ENCODE measurements around the gene KSR1.

DNA sequence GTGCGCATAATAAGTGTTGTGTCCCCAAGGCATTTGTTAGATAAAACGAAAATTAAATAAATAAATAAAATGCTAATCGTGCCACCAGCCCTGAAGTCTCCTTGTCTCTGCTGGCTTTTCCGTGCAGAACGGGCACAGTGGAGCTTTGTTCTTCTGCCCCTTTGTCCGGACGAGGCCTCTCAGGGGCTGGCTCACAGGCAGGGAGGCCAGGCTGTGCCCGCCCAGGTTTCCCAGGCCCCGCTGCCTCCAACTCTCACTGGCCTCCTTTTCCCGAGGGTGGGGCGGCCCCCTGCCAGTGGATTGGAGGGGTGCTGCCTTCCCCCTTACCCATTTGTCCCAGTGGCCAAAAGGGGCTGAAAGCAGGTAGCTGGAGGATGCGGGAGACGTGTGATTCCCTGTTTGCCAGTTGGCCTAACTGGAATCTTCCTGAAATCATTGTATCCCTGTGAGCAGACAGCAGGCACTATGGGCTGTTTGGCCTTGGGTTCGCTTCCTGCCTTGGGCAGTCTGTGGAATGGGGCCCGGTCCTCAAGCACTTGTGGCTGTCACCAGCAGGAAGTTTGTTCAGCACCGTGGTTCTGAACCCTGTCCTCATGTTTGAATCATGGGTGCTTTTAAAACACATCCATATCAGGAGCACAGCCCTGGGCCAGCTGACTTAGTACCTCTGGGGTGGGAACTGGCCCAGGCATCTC is 64.4 kb downstream of the KSR1 start:
- TF ChIP-seq, protein P1, sequence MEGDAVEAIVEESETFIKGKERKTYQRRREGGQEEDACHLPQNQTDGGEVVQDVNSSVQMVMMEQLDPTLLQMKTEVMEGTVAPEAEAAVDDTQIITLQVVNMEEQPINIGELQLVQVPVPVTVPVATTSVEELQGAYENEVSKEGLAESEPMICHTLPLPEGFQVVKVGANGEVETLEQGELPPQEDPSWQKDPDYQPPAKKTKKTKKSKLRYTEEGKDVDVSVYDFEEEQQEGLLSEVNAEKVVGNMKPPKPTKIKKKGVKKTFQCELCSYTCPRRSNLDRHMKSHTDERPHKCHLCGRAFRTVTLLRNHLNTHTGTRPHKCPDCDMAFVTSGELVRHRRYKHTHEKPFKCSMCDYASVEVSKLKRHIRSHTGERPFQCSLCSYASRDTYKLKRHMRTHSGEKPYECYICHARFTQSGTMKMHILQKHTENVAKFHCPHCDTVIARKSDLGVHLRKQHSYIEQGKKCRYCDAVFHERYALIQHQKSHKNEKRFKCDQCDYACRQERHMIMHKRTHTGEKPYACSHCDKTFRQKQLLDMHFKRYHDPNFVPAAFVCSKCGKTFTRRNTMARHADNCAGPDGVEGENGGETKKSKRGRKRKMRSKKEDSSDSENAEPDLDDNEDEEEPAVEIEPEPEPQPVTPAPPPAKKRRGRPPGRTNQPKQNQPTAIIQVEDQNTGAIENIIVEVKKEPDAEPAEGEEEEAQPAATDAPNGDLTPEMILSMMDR (IDR thresholded peaks at IDR 0.05): no peak
- no peak for TF ChIP-seq POLR2A (IDR thresholded peaks at IDR 0.05)
